Liver (tissue), 9 donors: ENCODE results near the gene PLA2G4F. TPM values are rescaled to one million over a fixed set of nuclear protein-coding genes. Genes with fewer than 3 reads are reported as not detected.

Experiments used
- DNase-seq: peaks from one replicate; pipeline ENCODE4 v3.0.0-alpha.2; 2017; ENCODE audit warnings: low spot score
- H3K27ac ChIP-seq, 2 donors: one replicate each; pipeline ENCODE4 v1.7.0; 2013; ENCODE audit warnings: inconsistent platforms in 2 of 2, low read length in 2 of 2, control low read depth in 1 of 2, low read depth in 1 of 2, mild to moderate bottlenecking in 1 of 2
- H3K27me3 ChIP-seq, 4 donors: one replicate each; pipeline versions ENCODE4 v1.6.1 to v1.7.0; 2013; ENCODE audit warnings: low read length in 3 of 4, inconsistent platforms in 1 of 4, mild to moderate bottlenecking in 1 of 4, moderate library complexity in 1 of 4; ENCODE audit not compliant: control insufficient read depth in 4 of 4, insufficient read depth in 4 of 4
- H3K36me3 ChIP-seq, 4 donors: one replicate each; pipeline versions ENCODE4 v1.6.1 to v1.7.0; 2013; ENCODE audit warnings: low read length in 3 of 4, mild to moderate bottlenecking in 3 of 4, low read depth in 1 of 4, moderate library complexity in 1 of 4; ENCODE audit not compliant: control insufficient read depth in 4 of 4, insufficient read depth in 3 of 4
- H3K4me1 ChIP-seq, 4 donors: one replicate each; pipeline versions ENCODE4 v1.6.1 to v1.7.0; 2013; ENCODE audit warnings: low read length in 3 of 4, mild to moderate bottlenecking in 3 of 4, moderate library complexity in 1 of 4; ENCODE audit not compliant: control insufficient read depth in 4 of 4, insufficient read depth in 4 of 4
- H3K4me3 ChIP-seq, 3 donors: one replicate each; pipeline versions ENCODE4 v1.6.1 to v1.7.0; 2013; ENCODE audit warnings: low read length in 3 of 3, control low read depth in 1 of 3, low read depth in 1 of 3, mild to moderate bottlenecking in 1 of 3
- H3K9ac ChIP-seq, 2 donors: one replicate each; pipeline ENCODE4 v1.7.0; 2013; ENCODE audit warnings: low read length in 2 of 2, mild to moderate bottlenecking in 2 of 2, moderate library complexity in 2 of 2, control low read depth in 1 of 2, low read depth in 1 of 2
- H3K9me3 ChIP-seq, 4 donors: one replicate each; pipeline versions ENCODE4 v1.6.1 to v1.7.0; 2013; ENCODE audit warnings: low read length in 3 of 4; ENCODE audit not compliant: control insufficient read depth in 4 of 4
- ATF3 ChIP-seq: IDR thresholded peaks from 2 replicates; pipeline ENCODE4 v1.6.1; 2016; ENCODE audit warnings: antibody characterized with exemption
- CTCF ChIP-seq: fragments of 150-350 bp; IDR thresholded peaks from 2 replicates; pipeline ENCODE4 v1.5.1; 2017; ENCODE audit warnings: improper control_type of control experiment, low read depth, low read length; ENCODE audit not compliant: missing input control
- EGR1 ChIP-seq, 2 donors: IDR thresholded peaks; 2 replicates each; pipeline ENCODE4 v1.6.1; 2016 to 2018; ENCODE audit warnings: antibody characterized with exemption in 2 of 2, low read depth in 2 of 2
- GABPA ChIP-seq, 2 donors: IDR thresholded peaks in 1 of 2; conservative IDR thresholded peaks in 1 of 2; 2 replicates each; pipeline ENCODE4 v1.6.1; 2016; ENCODE audit warnings: antibody characterized with exemption in 2 of 2, mild to moderate bottlenecking in 1 of 2, moderate library complexity in 1 of 2
- HNF4A ChIP-seq, 2 donors: conservative IDR thresholded peaks; 2 replicates each; pipeline ENCODE4 v1.6.1; 2016; ENCODE audit warnings: antibody characterized with exemption in 2 of 2, mild to moderate bottlenecking in 2 of 2
- HNF4G ChIP-seq: IDR thresholded peaks from 2 replicates; pipeline ENCODE4 v1.6.1; 2016; ENCODE audit warnings: antibody characterized with exemption
- JUND ChIP-seq, 2 donors: IDR thresholded peaks; 2 replicates each; pipeline ENCODE4 v1.6.1; 2016; ENCODE audit warnings: antibody characterized with exemption in 2 of 2
- MAX ChIP-seq: IDR thresholded peaks from 2 replicates; pipeline ENCODE4 v1.6.1; 2016; ENCODE audit warnings: antibody characterized with exemption
- NR2F2 ChIP-seq: IDR thresholded peaks from 2 replicates; pipeline ENCODE4 v1.6.1; 2016; ENCODE audit warnings: antibody characterized with exemption
- RAD21 ChIP-seq, 2 donors: IDR thresholded peaks; 2 replicates each; pipeline ENCODE4 v1.6.1; 2016; ENCODE audit warnings: antibody characterized with exemption in 2 of 2, mild to moderate bottlenecking in 2 of 2
- SP1 ChIP-seq: IDR thresholded peaks from 2 replicates; pipeline ENCODE4 v1.6.1; 2018; ENCODE audit warnings: antibody characterized with exemption, mild to moderate bottlenecking
- TAF1 ChIP-seq: conservative IDR thresholded peaks from 2 replicates; pipeline ENCODE4 v1.6.1; 2016; ENCODE audit warnings: antibody characterized with exemption, mild to moderate bottlenecking
- YY1 ChIP-seq: IDR thresholded peaks from 2 replicates; pipeline ENCODE4 v1.6.1; 2016; ENCODE audit warnings: antibody characterized with exemption, mild to moderate bottlenecking
- ZBTB33 ChIP-seq: IDR thresholded peaks from 2 replicates; pipeline ENCODE4 v1.6.1; 2016; ENCODE audit warnings: antibody characterized with exemption
- WGBS: extraction: QIAGEN DNeasy Blood & Tissue Kit; methylation state at CpG from one replicate; pipeline ENCODE4 v1.1.7; 2013; 5-methylcytosine and 5-hydroxymethylcytosine counted together
- polyA plus RNA-seq, 2 donors: library from polyadenylated mRNA; stranded (reverse) in 1 of 2; unstranded in 1 of 2; fragments of 200-250 nt in 1 of 2; fragments of >200 nt in 1 of 2; fragmentation: Nextera tagmentation in 1 of 2; extraction: Ambion mirVana in 1 of 2; gene quantifications; one replicate each; pipeline versions ENCODE4 v1.2.1 to v1.2.3, GENCODE V29; 2013 to 2015
- total RNA-seq, 2 donors: library from RNA; depleted of rRNA; stranded (reverse); fragments of >200 nt; gene quantifications; one replicate each; pipeline ENCODE4 v1.2.3, GENCODE V29; 2014
- donor health status: healthy.
- donor health status: healthy.
- donor health status: healthy.
- donor health status: healthy.
- donor health status: healthy.

Gene PLA2G4F
- total and polyA plus RNA-seq, 4 donors: not detected

GRCh38 chr15:42193383-42193782 lies 36.9 kb upstream of the PLA2G4F start (continued):
- no peak for TF ChIP-seq CTCF

GRCh38 chr15:42191610-42192346 lies 35.3 kb upstream of the PLA2G4F start:
- DNase-seq: no peak
- 89% methylated on average over 8 of the region's 8 CpGs for WGBS
- TF ChIP-seq GABPA (IDR thresholded peaks at IDR 0.05 in 1 of 2, conservative IDR thresholded peaks at IDR 0.05 in 1 of 2): no peak
- no peak for TF ChIP-seq ATF3
- TF ChIP-seq MAX: no peak
- TF ChIP-seq CTCF: no peak
- TF ChIP-seq TAF1: no peak
- TF ChIP-seq HNF4A (conservative IDR thresholded peaks at IDR 0.05): no peak
- TF ChIP-seq YY1: no peak
- TF ChIP-seq SP1: no peak
- TF ChIP-seq ZBTB33: no peak
- TF ChIP-seq EGR1 (IDR thresholded peaks at IDR 0.05; ENCODE audit: low read depth in 2 of 2): no peak
- no peak for TF ChIP-seq NR2F2
- no peak for TF ChIP-seq JUND (IDR thresholded peaks at IDR 0.05)
- H3K4me1 ChIP-seq: peaks cover 0 to 18% (median 8%) of the 10 kb centered on the region in 4 donors
- no peak overlapping the region for H3K27ac ChIP-seq
- H3K9me3 ChIP-seq: no peaks in the 10 kb centered on the region
- peaks cover 6 to 28% (median 20%) of the 10 kb centered on the region in 4 donors for H3K36me3 ChIP-seq
- H3K27me3 ChIP-seq: no peaks in the 10 kb centered on the region
- H3K9ac ChIP-seq: no peak overlapping the region
- no peak overlapping the region for H3K4me3 ChIP-seq

GRCh38 chr15:42190370-42190769 lies 33.9 kb upstream of the PLA2G4F start:
- H3K36me3 ChIP-seq: peaks cover 6 to 34% (median 27%) of the 10 kb centered on the region in 4 donors

More at GRCh38 chr15:42190370-42190769, 33.9 kb upstream of the PLA2G4F start:
- H3K27me3 ChIP-seq: no peaks in the 10 kb centered on the region
- DNase-seq: no peak
- H3K9ac ChIP-seq: no peak overlapping the region
- TF ChIP-seq NR2F2: no peak
- TF ChIP-seq EGR1 (IDR thresholded peaks at IDR 0.05; ENCODE audit: low read depth in 2 of 2): no peak
- no peak for TF ChIP-seq TAF1
- TF ChIP-seq RAD21 (IDR thresholded peaks at IDR 0.05): no peak
- TF ChIP-seq HNF4G: no peak
- no peak for TF ChIP-seq HNF4A (conservative IDR thresholded peaks at IDR 0.05)
- 96% methylated on average over 2 of the region's 2 CpGs for WGBS
- H3K4me3 ChIP-seq: no peak overlapping the region
- no peak overlapping the region for H3K27ac ChIP-seq
- peaks cover 0 to 18% (median 8%) of the 10 kb centered on the region in 4 donors for H3K4me1 ChIP-seq
- no peaks in the 10 kb centered on the region for H3K9me3 ChIP-seq
